Lung (tissue), 12 donors: ENCODE data around the gene EFCAB5. TPM values are rescaled to one million over a fixed set of nuclear protein-coding genes. Genes with fewer than 3 reads are reported as not detected.
"Not testable (repeated sequence)": the region's sequence is repeated elsewhere in the genome, so short reads cannot be mapped to it uniquely, and the experiment has no call there.

ENCODE experiments used
- ATAC-seq: fragments of 200-7000 bp; cut with Tn5 transposase; one replicate; pipeline ENCODE4 v1.9.1; 2020; ENCODE audit warnings: moderate number of reproducible peaks; ENCODE audit not compliant: insufficient read depth, low FRiP score
- DNase-seq, 3 donors: peaks; one replicate each; pipeline ENCODE4 v3.0.0-alpha.2; 2013 to 2017
- H3K27ac ChIP-seq, 2 donors: one replicate each; pipeline ENCODE4 v1.5.1; 2013; ENCODE audit warnings: mild to moderate bottlenecking in 2 of 2, moderate library complexity in 2 of 2, control low read depth in 1 of 2, inconsistent platforms in 1 of 2, low read depth in 1 of 2, low read length in 1 of 2
- H3K27me3 ChIP-seq, 3 donors: one replicate each; pipeline ENCODE4 v1.5.1; 2013; ENCODE audit warnings: low read length in 2 of 3; ENCODE audit not compliant: control insufficient read depth in 3 of 3, insufficient read depth in 3 of 3
- H3K36me3 ChIP-seq, 4 donors: one replicate each; pipeline ENCODE4 v1.5.1; 2013; ENCODE audit warnings: low read length in 4 of 4, mild to moderate bottlenecking in 1 of 4, moderate library complexity in 1 of 4; ENCODE audit not compliant: control insufficient read depth in 4 of 4, insufficient read depth in 4 of 4
- H3K4me1 ChIP-seq, 5 donors: one replicate each; pipeline ENCODE4 v1.5.1; 2013; ENCODE audit warnings: low read length in 5 of 5, mild to moderate bottlenecking in 2 of 5, moderate library complexity in 1 of 5; ENCODE audit not compliant: control insufficient read depth in 5 of 5, insufficient read depth in 5 of 5
- H3K4me3 ChIP-seq: one replicate; pipeline ENCODE4 v1.5.1; 2013; ENCODE audit warnings: mild to moderate bottlenecking, control low read depth, moderate library complexity
- H3K9ac ChIP-seq, 2 donors: one replicate each; pipeline ENCODE4 v1.5.1; 2013; ENCODE audit warnings: low read length in 2 of 2, control low read depth in 1 of 2; ENCODE audit not compliant: insufficient read depth in 1 of 2
- H3K9me3 ChIP-seq, 4 donors: one replicate each; pipeline ENCODE4 v1.5.1; 2013; ENCODE audit warnings: low read length in 3 of 4, mild to moderate bottlenecking in 1 of 4, moderate library complexity in 1 of 4; ENCODE audit not compliant: control insufficient read depth in 4 of 4, insufficient read depth in 3 of 4
- WGBS, 2 donors: extraction: QIAGEN DNeasy Blood & Tissue Kit; methylation state at CpG; one replicate each; pipeline ENCODE4 v1.1.7; 2013; 5-methylcytosine and 5-hydroxymethylcytosine counted together
- polyA plus RNA-seq, 2 donors: library from polyadenylated mRNA; stranded (reverse); fragments of 200-250 nt; gene quantifications; one replicate each; pipeline ENCODE4 v1.2.1, GENCODE V29; 2013
- total RNA-seq, 2 donors: library from RNA; depleted of rRNA in 1 of 2; stranded (reverse); fragments of >200 nt in 1 of 2; gene quantifications; one replicate each; pipeline ENCODE4 v1.2.1, GENCODE V29; 2014 to 2021
- TF ChIP-seq, protein P1 (sequence below): IDR thresholded peaks from 2 replicates; pipeline ENCODE4 v1.5.1; 2012; ENCODE audit warnings: mild to moderate bottlenecking; ENCODE audit errors: control extremely low read depth, extremely low read depth
- donor health status: control.
- donor health status: control.
- donor health status: Bipolar disorder and iron deficiency.
- donor health status: healthy.
- donor health status: DM: yes; HTN: yes; CAD: no.

EFCAB5 gene
- total and polyA plus RNA-seq, 4 donors = 0.09 to 2.2 (median 0.42) TPM

DNA sequence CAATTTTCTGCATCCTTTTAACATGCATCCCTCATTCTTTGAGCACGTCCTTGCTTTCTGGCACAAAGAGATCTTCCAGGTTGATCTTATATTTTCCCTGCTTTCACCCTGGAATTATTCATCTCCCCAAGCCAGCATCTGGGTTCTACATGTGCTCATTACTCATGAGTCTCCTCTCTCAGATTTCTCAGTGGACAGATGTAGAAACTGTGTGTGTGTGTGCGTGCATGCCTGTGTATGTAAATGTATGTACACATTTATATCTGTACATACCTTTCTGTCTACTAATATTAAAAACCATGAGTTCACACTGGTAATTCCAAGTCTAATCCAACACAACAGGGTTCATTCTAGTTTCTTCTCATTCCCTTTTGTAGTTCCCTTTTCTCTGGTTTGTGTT, 133.3 kb downstream of the EFCAB5 start:
- H3K9me3 ChIP-seq = peaks cover 0 to 5% (median 0%) of the 10 kb centered on the region in 4 donors
- TF ChIP-seq, protein P1, sequence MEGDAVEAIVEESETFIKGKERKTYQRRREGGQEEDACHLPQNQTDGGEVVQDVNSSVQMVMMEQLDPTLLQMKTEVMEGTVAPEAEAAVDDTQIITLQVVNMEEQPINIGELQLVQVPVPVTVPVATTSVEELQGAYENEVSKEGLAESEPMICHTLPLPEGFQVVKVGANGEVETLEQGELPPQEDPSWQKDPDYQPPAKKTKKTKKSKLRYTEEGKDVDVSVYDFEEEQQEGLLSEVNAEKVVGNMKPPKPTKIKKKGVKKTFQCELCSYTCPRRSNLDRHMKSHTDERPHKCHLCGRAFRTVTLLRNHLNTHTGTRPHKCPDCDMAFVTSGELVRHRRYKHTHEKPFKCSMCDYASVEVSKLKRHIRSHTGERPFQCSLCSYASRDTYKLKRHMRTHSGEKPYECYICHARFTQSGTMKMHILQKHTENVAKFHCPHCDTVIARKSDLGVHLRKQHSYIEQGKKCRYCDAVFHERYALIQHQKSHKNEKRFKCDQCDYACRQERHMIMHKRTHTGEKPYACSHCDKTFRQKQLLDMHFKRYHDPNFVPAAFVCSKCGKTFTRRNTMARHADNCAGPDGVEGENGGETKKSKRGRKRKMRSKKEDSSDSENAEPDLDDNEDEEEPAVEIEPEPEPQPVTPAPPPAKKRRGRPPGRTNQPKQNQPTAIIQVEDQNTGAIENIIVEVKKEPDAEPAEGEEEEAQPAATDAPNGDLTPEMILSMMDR = no peak
- no peak overlapping the region for H3K4me3 ChIP-seq
- DNase-seq (no peak), ATAC-seq (no peak)
- H3K9ac ChIP-seq = no peak overlapping the region
- H3K4me1 ChIP-seq = no peaks in the 10 kb centered on the region
- no peaks in the 10 kb centered on the region for H3K36me3 ChIP-seq
- WGBS, 2 donors = 93 to 96% methylated on average over 2 of the region's 2 CpGs
- no peak overlapping the region for H3K27ac ChIP-seq
- H3K27me3 ChIP-seq = no peaks in the 10 kb centered on the region

DNA sequence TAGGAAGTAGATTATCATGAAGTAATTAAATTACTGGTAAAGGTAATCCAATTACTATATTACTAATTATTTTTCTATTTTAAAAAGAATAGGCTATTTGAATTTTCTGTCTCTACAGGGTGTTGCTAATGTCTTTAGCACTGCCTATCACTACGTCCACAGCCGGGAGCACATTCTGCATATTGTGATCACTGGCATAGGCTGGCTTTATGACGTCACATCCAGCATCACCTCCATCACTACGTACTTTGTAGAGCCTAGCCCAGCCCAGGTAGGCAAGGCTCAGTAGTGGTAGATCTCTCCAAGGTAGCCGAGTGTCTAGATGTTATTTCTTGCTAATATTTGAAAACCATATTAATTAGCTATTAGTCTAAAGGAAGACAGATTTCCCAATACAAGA, 141.3 kb downstream of the EFCAB5 start:
- Histone ChIP-seq H3K27me3 (no peaks in the 10 kb centered on the region), H3K9me3 (no peaks in the 10 kb centered on the region), H3K27ac (no peak overlapping the region), H3K9ac (no peak overlapping the region), H3K36me3 (no peaks in the 10 kb centered on the region), H3K4me1 (no peaks in the 10 kb centered on the region), H3K4me3 (no peak overlapping the region)
- ATAC-seq (no peak), DNase-seq (no peak)
- WGBS, 2 donors = 94 to 95% methylated on average over 5 of the region's 5 CpGs
- TF ChIP-seq, protein P1 = no peak

GRCh38 chr17:30084788-30085187, 143.4 kb downstream of the EFCAB5 start:
- 37 to 64% methylated on average over 6 of the region's 6 CpGs for WGBS, 2 donors
- H3K4me3 ChIP-seq = no peak overlapping the region
- TF ChIP-seq, protein P1 = no peak
- no peaks in the 10 kb centered on the region for H3K4me1 ChIP-seq
- H3K27me3 ChIP-seq = no peaks in the 10 kb centered on the region
- ATAC-seq (no peak), DNase-seq (no peak)
- H3K9ac ChIP-seq = no peak overlapping the region
- H3K9me3 ChIP-seq = no peaks in the 10 kb centered on the region
- H3K36me3 ChIP-seq = no peaks in the 10 kb centered on the region
- H3K27ac ChIP-seq = no peak overlapping the region

DNA sequence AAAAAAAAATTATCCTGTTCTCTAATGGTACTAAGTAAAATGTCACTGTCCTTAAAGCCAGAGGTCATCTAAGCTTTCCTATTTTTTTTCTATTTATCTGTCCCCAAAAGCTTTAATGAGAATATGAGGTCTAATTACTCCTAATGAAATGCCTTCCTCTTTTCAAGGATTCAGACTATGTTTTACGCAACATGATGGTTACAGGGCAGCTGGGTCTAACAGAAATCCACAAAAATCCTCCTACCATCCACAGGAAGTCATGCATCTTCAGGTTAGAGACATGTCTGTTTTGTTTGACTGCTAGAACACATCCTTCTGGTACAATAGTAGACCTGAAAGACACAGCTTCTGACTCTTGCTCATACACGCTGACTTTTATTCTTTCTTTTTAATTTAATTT, 145.5 kb downstream of the EFCAB5 start:
- no peak overlapping the region for H3K9ac ChIP-seq
- H3K4me1 ChIP-seq = peaks cover 0 to 2% (median 0%) of the 10 kb centered on the region in 5 donors
- no peaks in the 10 kb centered on the region for H3K9me3 ChIP-seq
- WGBS, 2 donors = 57 to 82% methylated on average over 2 of the region's 2 CpGs
- H3K27me3 ChIP-seq = no peaks in the 10 kb centered on the region
- H3K4me3 ChIP-seq = no peak overlapping the region
- H3K27ac ChIP-seq = no peak overlapping the region
- H3K36me3 ChIP-seq = no peaks in the 10 kb centered on the region
- ATAC-seq (no peak), DNase-seq (no peak)
- TF ChIP-seq, protein P1 = no peak

DNA sequence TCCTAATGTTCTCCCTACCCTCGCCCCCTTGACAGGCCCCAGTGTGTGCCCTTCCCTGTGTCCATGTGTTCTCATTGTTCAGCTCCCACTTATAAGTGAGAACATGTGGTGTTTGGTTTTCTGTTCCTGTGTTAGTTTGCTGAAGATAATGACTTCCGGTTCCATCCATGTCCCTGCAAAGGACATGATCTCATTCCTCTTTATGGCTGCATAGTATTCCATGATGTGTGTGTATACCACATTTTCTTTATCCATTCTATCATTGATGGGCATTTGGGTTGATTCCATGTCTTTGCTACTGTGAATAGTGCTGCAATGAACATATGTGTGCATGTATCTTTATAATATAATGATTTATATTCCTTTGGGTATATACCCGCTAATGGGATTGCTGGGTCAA, 146.0 kb downstream of the EFCAB5 start:
- H3K27me3 ChIP-seq, H3K9ac ChIP-seq, ATAC-seq, H3K4me3 ChIP-seq, H3K27ac ChIP-seq, DNase-seq, H3K9me3 ChIP-seq, H3K4me1 ChIP-seq, H3K36me3 ChIP-seq: not testable (repeated sequence)
- 85 to 89% methylated on average over 3 of the region's 3 CpGs for WGBS, 2 donors
